PFSK-1 (cell line): ENCODE measurements around the gene BAG1. TPM values are rescaled to one million over a fixed set of nuclear protein-coding genes. Genes with fewer than 3 reads are reported as not detected.
A peak's percentile ranks its signal among the peaks of the same experiment; 100 is the strongest.

Experiments
- FOXP2 ChIP-seq: optimal IDR thresholded peaks from 2 replicates; pipeline ENCODE3; 2011; ENCODE audit warnings: borderline replicate concordance, control low read depth, inconsistent platforms; ENCODE audit not compliant: insufficient read depth; ENCODE audit errors: extremely low read length, extremely low read depth
- POLR2AphosphoS5 ChIP-seq: IDR thresholded peaks from 2 replicates; pipeline ENCODE4 v1.6.1; 2012; ENCODE audit warnings: low read depth, mild to moderate bottlenecking, control low read depth, low read length, moderate library complexity
- REST ChIP-seq, 2 experiments: IDR thresholded peaks; 2 replicates each; pipeline versions ENCODE4 v1.6.1 to v1.8.0; 2011 to 2012; ENCODE audit warnings: low read depth in 2 of 2, low read length in 2 of 2, control low read depth in 1 of 2, inconsistent platforms in 1 of 2, mild to moderate bottlenecking in 1 of 2, moderate library complexity in 1 of 2; ENCODE audit not compliant: insufficient read depth in 1 of 2
- SIN3A ChIP-seq: IDR thresholded peaks from 2 replicates; pipeline ENCODE4 v1.6.1; 2012; ENCODE audit warnings: mild to moderate bottlenecking, low read length, moderate library complexity, borderline replicate concordance; ENCODE audit not compliant: insufficient read depth
- TAF1 ChIP-seq: IDR thresholded peaks from 2 replicates; pipeline ENCODE4 v1.6.1; 2012; ENCODE audit warnings: low read length, control low read depth, borderline replicate concordance; ENCODE audit not compliant: insufficient read depth
- polyA plus RNA-seq: library from polyadenylated mRNA; unstranded; fragments of >200 nt; gene quantifications from one replicate; pipeline ENCODE4 v1.2.1, GENCODE V29; 2012; ENCODE audit warnings: low read depth, missing spikeins; ENCODE audit not compliant: insufficient read length

Gene BAG1
- polyA plus RNA-seq = 62.4 TPM

- peak; percentile 64; the same call in 1 of the 2 replicates for TF ChIP-seq POLR2AphosphoS5
- no peak for TF ChIP-seq REST (IDR thresholded peaks at IDR 0.05; ENCODE audit: insufficient read depth in 1 of 2, low read depth in 2 of 2, low read length in 2 of 2)
- peak; percentile 37; the same call in 1 of the 2 replicates for TF ChIP-seq TAF1
- TF ChIP-seq FOXP2 = peak; percentile 60
- TF ChIP-seq SIN3A = peak; percentile 65; the same call in 1 of the 2 replicates
Observed at GRCh38 chr9:33264473-33265177, at the start of gene BAG1, which contains the start of gene CHMP5. BAG1 (minus strand) TSS chr9:33264708. CHMP5 (plus strand) TSS chr9:33265049; CDS start chr9:33265079, 30 bp downstream.

GRCh38 chr9:33311953-33312352, 47.4 kb upstream of the BAG1 start:
- TF ChIP-seq TAF1 (no peak), SIN3A (no peak), FOXP2 (no peak), POLR2AphosphoS5 (no peak), REST (IDR thresholded peaks at IDR 0.05; ENCODE audit: insufficient read depth in 1 of 2, low read depth in 2 of 2, low read length in 2 of 2) (no peak)

DNA sequence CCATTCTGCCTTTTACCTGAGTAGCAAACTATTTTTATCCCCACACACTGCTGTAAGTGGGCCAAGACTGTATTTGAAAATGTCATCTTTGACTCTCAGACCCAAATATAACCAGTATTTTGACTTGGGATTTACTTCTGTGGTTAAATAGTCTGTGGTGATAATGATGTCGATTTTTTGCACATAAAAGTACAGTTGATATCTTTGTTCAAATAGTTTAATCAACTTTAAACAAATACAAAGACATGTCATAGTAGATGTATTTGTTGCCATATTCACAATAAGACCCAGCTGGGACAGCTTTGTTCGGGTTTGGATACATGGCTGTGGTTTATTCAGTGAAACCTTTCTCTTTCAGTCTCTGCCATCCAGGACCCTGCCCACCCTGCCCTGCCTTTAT, 46.2 kb upstream of the BAG1 start:
- TF ChIP-seq FOXP2 = no peak
- TF ChIP-seq SIN3A = no peak
- no peak for TF ChIP-seq TAF1
- TF ChIP-seq POLR2AphosphoS5 = no peak
- TF ChIP-seq REST (IDR thresholded peaks at IDR 0.05; ENCODE audit: insufficient read depth in 1 of 2, low read depth in 2 of 2, low read length in 2 of 2) = no peak

DNA sequence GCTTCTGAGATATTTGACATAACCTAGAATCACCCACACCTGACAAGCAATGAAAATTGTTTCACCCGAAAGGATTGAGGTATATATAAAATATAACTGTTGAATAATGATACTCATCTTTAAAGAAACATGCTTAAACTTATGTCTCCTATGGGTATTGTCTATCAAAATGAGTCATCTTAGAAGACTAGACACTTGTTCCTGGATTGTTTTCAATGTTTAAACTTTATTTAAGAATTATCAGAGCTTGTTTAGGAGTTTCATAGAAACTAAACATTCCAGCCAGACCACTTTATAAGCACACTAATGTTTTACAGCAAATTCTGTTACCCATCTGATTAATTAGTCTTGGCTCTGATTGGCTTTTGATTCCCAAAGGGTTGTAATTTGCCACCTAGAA, 45.4 kb upstream of the BAG1 start:
- TF ChIP-seq SIN3A (no peak), POLR2AphosphoS5 (no peak), TAF1 (no peak), REST (IDR thresholded peaks at IDR 0.05; ENCODE audit: insufficient read depth in 1 of 2, low read depth in 2 of 2, low read length in 2 of 2) (no peak)

- TF ChIP-seq POLR2AphosphoS5 (no peak), TAF1 (no peak), REST (IDR thresholded peaks at IDR 0.05; ENCODE audit: insufficient read depth in 1 of 2, low read depth in 2 of 2, low read length in 2 of 2) (no peak)
Observed at GRCh38 chr9:33307067-33307466, 42.6 kb upstream of the BAG1 start.
